Nucleus accumbens (tissue), 56 donors: Measurements from ENCODE around the gene GTPBP2.

Experiments
- DNase-seq, 56 donors: peaks; one replicate each; lab custom pipeline; 2025; lab: John Stamatoyannopoulos, UW

The GTPBP2 gene

GRCh38 chr6:43588194-43588593 is 40.9 kb downstream of the GTPBP2 start:
- no peak for DNase-seq

GRCh38 chr6:43584892-43585570 is 44.0 kb downstream of the GTPBP2 start:
- DNase-seq = no peak

- no peak for DNase-seq
Observed at GRCh38 chr6:43582911-43583310, 46.2 kb downstream of the GTPBP2 start.

- DNase-seq = no peak
Observed at GRCh38 chr6:43579171-43579570, 49.9 kb downstream of the GTPBP2 start.

GRCh38 chr6:43578748-43579147 is 50.3 kb downstream of the GTPBP2 start:
- DNase-seq = no peak

GRCh38 chr6:43575772-43576551 is 53.1 kb downstream of the GTPBP2 start, which contains the start of the genes POLH and XPO5:
POLH (plus strand) TSS chr6:43576185; CDS start chr6:43582320, 6,135 bp downstream.
XPO5 (minus strand) TSS chr6:43576038; CDS start chr6:43575864, 174 bp downstream.
- peak in 55 of 56 donors; percentile 40 to 92 (median 79) for DNase-seq

GRCh38 chr6:43575105-43575771 is 53.8 kb downstream of the GTPBP2 start:
- peak in 22 of 56 donors; percentile 9 to 68 (median 32) for DNase-seq

- DNase-seq = no peak
Observed at GRCh38 chr6:43572015-43572414, 57.0 kb downstream of the GTPBP2 start.

- no peak for DNase-seq
Observed at GRCh38 chr6:43570876-43571441, 58.1 kb downstream of the GTPBP2 start.
